HepG2 (cell line): Measurements from ENCODE around the gene YIPF3. TPM values are rescaled to one million over a fixed set of nuclear protein-coding genes. Genes with fewer than 3 reads are reported as not detected.

Experiments used
- ATAC-seq: fragments of 200-7000 bp; cut with Tn5 transposase; 3 replicates; pipeline ENCODE4 v1.9.1; 2020; ENCODE audit warnings: mild to moderate bottlenecking, moderate library complexity
- BruUV-seq: library from RNA; stranded (reverse); fragments of 400-500 nt; replicated peaks from 2 replicates; lab custom pipeline; 2021; lab: Mats Ljungman, UMichigan
- CTCF ChIA-PET: fragments of 300-600 bp; formaldehyde crosslinking; extraction: SDS; loops from one replicate; lab custom pipeline; 2021; ENCODE audit warnings: low total read pairs, inconsistent platforms, low intra/inter-chr PET ratio; lab: Yijun Ruan, JAX
- POLR2A ChIA-PET: fragments of 350-600 bp; sonication (Branson Sonifier 250); formaldehyde crosslinking; loops from one replicate; lab custom pipeline; 2020; ENCODE audit warnings: antibody characterized with exemption, inconsistent platforms; lab: Yijun Ruan, JAX
- DNase-seq: peaks from one replicate; pipeline ENCODE4 v3.0.0-alpha.2; 2015; ENCODE audit warnings: low spot score
- FAIRE-seq: peaks from 3 replicates; lab custom pipeline; 2011; peaks lifted over from hg19 to GRCh38; lab: Jason Lieb, UNC
- H2AFZ ChIP-seq: one replicate; pipeline ENCODE4 v1.6.1; 2011; ENCODE audit warnings: low read length, inconsistent platforms
- H3K27ac ChIP-seq: fragments of 300-600 bp; 3 replicates; pipeline ENCODE4 v1.8.0; 2011; ENCODE audit warnings: mixed run types, mild to moderate bottlenecking, mixed read lengths, low read length, inconsistent platforms; ENCODE audit not compliant: insufficient read depth; ENCODE audit errors: extremely low read length
- H3K27me3 ChIP-seq, 2 experiments: fragments of 200-600 bp in 1 of 2; 2 replicates in 1 of 2; 3 replicates in 1 of 2; pipeline versions ENCODE4 v1.6.0 to v1.8.0; 2011; ENCODE audit warnings: low read length in 2 of 2, mild to moderate bottlenecking in 2 of 2, moderate library complexity in 2 of 2, inconsistent platforms in 1 of 2; ENCODE audit not compliant: insufficient read depth in 2 of 2, control insufficient read depth in 1 of 2
- H3K36me3 ChIP-seq, 2 experiments: fragments of 200-600 bp in 1 of 2; replicated peaks in 1 of 2; 2 replicates in 1 of 2; 3 replicates in 1 of 2; pipeline versions ENCODE4 v1.5.1 to v1.8.0; 2011; ENCODE audit warnings: low read length in 2 of 2, inconsistent platforms in 1 of 2; ENCODE audit not compliant: insufficient read depth in 2 of 2, control insufficient read depth in 1 of 2
- H3K4me1 ChIP-seq: 2 replicates; pipeline ENCODE4 v1.5.1; 2012; ENCODE audit warnings: low read length, inconsistent platforms; ENCODE audit not compliant: insufficient read depth
- H3K4me2 ChIP-seq: 2 replicates; pipeline ENCODE4 v1.6.0; 2011; ENCODE audit warnings: low read depth, low read length, inconsistent platforms
- H3K4me3 ChIP-seq, 3 experiments: fragments of 200-600 bp in 1 of 3; sonication (generic), shearing (Covaris generic) in 1 of 3; replicated peaks in 1 of 3; 2 replicates each; pipeline ENCODE4 v1.5.1; 2011 to 2016; ENCODE audit warnings: low read length in 3 of 3, inconsistent platforms in 2 of 3, low read depth in 2 of 3, mild to moderate bottlenecking in 2 of 3, control low read depth in 1 of 3, mixed read lengths in 1 of 3; ENCODE audit not compliant: insufficient read depth in 1 of 3
- H3K79me2 ChIP-seq: one replicate; pipeline ENCODE4 v1.6.1; 2011; ENCODE audit warnings: low read length, inconsistent platforms; ENCODE audit not compliant: insufficient read depth
- H3K9ac ChIP-seq: 2 replicates; pipeline ENCODE4 v1.6.0; 2011; ENCODE audit warnings: mild to moderate bottlenecking, low read depth, low read length, inconsistent platforms; ENCODE audit not compliant: insufficient read depth
- H3K9me3 ChIP-seq: 2 replicates; pipeline ENCODE4 v1.5.1; 2012; ENCODE audit warnings: mild to moderate bottlenecking, low read length
- H4K20me1 ChIP-seq: 2 replicates; pipeline ENCODE4 v1.6.0; 2011; ENCODE audit warnings: inconsistent platforms, mild to moderate bottlenecking, low read length, moderate library complexity; ENCODE audit not compliant: insufficient read depth
- BHLHE40 ChIP-seq: IDR thresholded peaks from 2 replicates; pipeline ENCODE4 v1.6.1; 2011; ENCODE audit warnings: low read length, improper control_type of control experiment
- CEBPB ChIP-seq: IDR thresholded peaks from 2 replicates; pipeline ENCODE4 v1.6.1; 2011; ENCODE audit warnings: low read depth, low read length, improper control_type of control experiment, borderline replicate concordance
- CENPX ChIP-seq: sonication (generic); formaldehyde crosslinking; IDR thresholded peaks from 2 replicates; pipeline ENCODE4 v1.9.0; 2021; ENCODE audit warnings: mild to moderate bottlenecking, missing genetic modification reagents, moderate library complexity
- CHCHD3 ChIP-seq: sonication (generic); formaldehyde crosslinking; IDR thresholded peaks from 2 replicates; pipeline ENCODE4 v1.8.0; 2022; ENCODE audit warnings: mild to moderate bottlenecking, missing genetic modification reagents, moderate library complexity
- ELK4 ChIP-seq: sonication (generic); formaldehyde crosslinking; IDR thresholded peaks from 2 replicates; pipeline ENCODE4 v1.9.0; 2021; ENCODE audit warnings: missing genetic modification reagents, borderline replicate concordance
- MAFF ChIP-seq: IDR thresholded peaks from 2 replicates; pipeline ENCODE4 v1.6.1; 2011; ENCODE audit warnings: low read depth, low read length, improper control_type of control experiment
- PRDM15 ChIP-seq: sonication (generic); formaldehyde crosslinking; IDR thresholded peaks from 2 replicates; pipeline ENCODE4 v1.4.0; 2020; ENCODE audit warnings: missing genetic modification reagents
- PTBP1 ChIP-seq: fragments of 200-400 bp; formaldehyde crosslinking; IDR thresholded peaks from 2 replicates; pipeline ENCODE4 v1.6.1; 2018; ENCODE audit warnings: low read length, low read depth; ENCODE audit not compliant: poor library complexity, severe bottlenecking
- TBX3 ChIP-seq: fragments of 450-650 bp; IDR thresholded peaks from 2 replicates; pipeline ENCODE4 v1.6.1; 2017; ENCODE audit warnings: antibody characterized with exemption, mild to moderate bottlenecking, inconsistent platforms, borderline replicate concordance
- U2AF2 ChIP-seq: fragments of 200-400 bp; formaldehyde crosslinking; IDR thresholded peaks from 2 replicates; pipeline ENCODE4 v1.6.1; 2017; ENCODE audit warnings: low read depth, mild to moderate bottlenecking, low read length
- ZBTB10 ChIP-seq: sonication (generic); formaldehyde crosslinking; IDR thresholded peaks from 2 replicates; pipeline ENCODE4 v1.4.0; 2020; ENCODE audit warnings: missing genetic modification reagents, borderline replicate concordance
- ZFP36 ChIP-seq: fragments of 150-350 bp; IDR thresholded peaks from 2 replicates; pipeline ENCODE4 v1.6.1; 2018; ENCODE audit warnings: borderline replicate concordance, low read length, low read depth; ENCODE audit not compliant: partially characterized antibody
- ZNF678 ChIP-seq: sonication (generic); formaldehyde crosslinking; IDR thresholded peaks from 2 replicates; pipeline ENCODE4 v1.4.0; 2020; ENCODE audit warnings: mild to moderate bottlenecking, missing genetic modification reagents
- ZNF724P ChIP-seq: sonication (generic); formaldehyde crosslinking; IDR thresholded peaks from 2 replicates; pipeline ENCODE4 v1.8.0; 2022; ENCODE audit warnings: missing genetic modification reagents, borderline replicate concordance
- ZNF747 ChIP-seq: sonication (generic); formaldehyde crosslinking; IDR thresholded peaks from 2 replicates; pipeline ENCODE4 v1.8.1; 2023; ENCODE audit warnings: missing genetic modification reagents, mild to moderate bottlenecking, borderline replicate concordance
- WGBS: methylation state at CpG from one replicate; pipeline ENCODE4 v1.1.6; 2017; ENCODE audit warnings: low lambda C conversion rate; 5-methylcytosine and 5-hydroxymethylcytosine counted together
- in situ Hi-C: cut with HindIII; loops from 2 replicates; pipeline ENCODE4 v1.10.0; 2017; ENCODE audit warnings: low pct_unique_long_range_greater_than_20kb; ENCODE audit not compliant: extremely low pct_ligation_motif_present
- intact Hi-C: fragments of 100-400 bp; cut with micrococcal nuclease; formaldehyde crosslinking; loops from one replicate; pipeline ENCODE4 v1.10.0; 2022; ENCODE audit not compliant: unreplicated experiment
- polyA plus RNA-seq, 8 experiments: library from polyadenylated mRNA; depleted of rRNA in 3 of 8; stranded (reverse) in 7 of 8; unstranded in 1 of 8; fragments of >200 nt; fragmentation: Illumina TruSeq in 4 of 8; extraction: Trizol in 4 of 8; gene quantifications; 2 replicates each; pipeline versions ENCODE4 v1.2.1 to v1.2.3, GENCODE V29; 2011 to 2016; ENCODE audit warnings: low read depth in 4 of 8, missing spikeins in 1 of 8, mixed read lengths in 1 of 8; ENCODE audit not compliant: insufficient read depth in 1 of 8
- total RNA-seq, 5 experiments: library from RNA; depleted of rRNA; stranded (reverse); fragments of >200 nt; fragmentation: Illumina TruSeq; extraction: Trizol; gene quantifications; 2 replicates each; pipeline ENCODE4 v1.2.3, GENCODE V29; 2016; ENCODE audit warnings: low read depth in 1 of 5

Gene YIPF3
- total and polyA plus RNA-seq, 2 of the 13 experiments (the other 11 are each of a cell fraction or from before 2014, with no cell fraction given) = 107 to 206 TPM

DNA sequence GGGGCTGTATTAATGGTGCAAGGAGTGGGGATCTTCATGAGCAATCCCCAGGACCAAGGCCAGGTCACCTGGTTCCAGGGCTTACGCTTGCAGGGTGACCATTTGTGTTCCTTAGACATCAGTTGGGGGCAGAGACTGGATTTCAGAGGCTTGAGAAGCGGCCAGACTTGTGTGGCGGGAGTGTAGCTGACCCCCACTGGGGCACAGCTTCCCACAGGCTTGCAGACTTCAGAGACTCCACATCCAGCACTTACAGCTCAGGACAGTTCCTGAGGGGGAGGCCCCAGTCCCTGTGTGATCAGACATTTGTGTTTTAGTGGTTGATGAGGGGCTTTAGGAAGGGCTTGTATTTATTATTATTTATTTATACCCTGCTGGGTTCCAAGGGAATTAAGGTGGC lies 24.1 kb downstream of the YIPF3 start:
- Histone ChIP-seq H3K9ac (no peak overlapping the region; the same call in 1 of the 2 replicates), H3K4me2 (peak overlapping the region; percentile 50), H4K20me1 (no peaks in the 10 kb centered on the region), H3K36me3 (peaks cover 2 to 7% of the 10 kb centered on the region in 2 experiments; a peak in 3 of 5 replicates), H3K4me1 (no peaks in the 10 kb centered on the region), H3K27me3 (no peaks in the 10 kb centered on the region), H3K9me3 (no peaks in the 10 kb centered on the region), H2AFZ (no peak overlapping the region), H3K4me3 (peak overlapping the region in 1 of 3 experiments; percentile 0; a peak in 1 of 6 replicates), H3K27ac (no peak overlapping the region), H3K79me2 (peaks cover 50% of the 10 kb centered on the region)
- BruUV-seq = no TSS peak
- in situ Hi-C loops = loop anchor here (5.0 kb wide), 1 partner anchor 35 kb away; the partner anchor contains the start of gene DLK2
- DNase-seq = no peak
- ATAC-seq = no peak
- 100% methylated on average over 3 of the region's 3 CpGs for WGBS
- intact Hi-C loops = loop anchor here (5.0 to 10.0 kb wide), 2 partner anchors 58 to 230 kb away; no protein-coding TSS in a partner anchor
- FAIRE-seq = no peak
- CTCF ChIA-PET = no interaction called here
- POLR2A ChIA-PET = interaction anchor here (0.9 to 6.4 kb wide), 9 partner anchors 13 to 311 kb away, joined by 3 to 141 read pairs (median 6); partner anchors contain the start of genes ABCC10, CUL9, DLK2 and LRRC73
- no peak for TF ChIP-seq PRDM15
- TF ChIP-seq U2AF2 = no peak
- TF ChIP-seq PTBP1 = no peak
- no peak for TF ChIP-seq ZBTB10 (CRISPR knock-in tag)
- no peak for TF ChIP-seq ZNF678 (CRISPR knock-in tag)
- no peak for TF ChIP-seq TBX3
- no peak for TF ChIP-seq ZFP36
- no peak for TF ChIP-seq BHLHE40
- TF ChIP-seq CEBPB = no peak
- no peak for TF ChIP-seq ZNF724P
- no peak for TF ChIP-seq CHCHD3 (CRISPR knock-in tag)
- no peak for TF ChIP-seq CENPX
- TF ChIP-seq ZNF747 (CRISPR knock-in tag) = peak; percentile 26; the same call in 1 of the 2 replicates
- no peak for TF ChIP-seq ELK4 (CRISPR knock-in tag)
- no peak for TF ChIP-seq MAFF
